Endothelial cell of umbilical vein (primary cell): ENCODE results near the gene RFX2. TPM values are rescaled to one million over a fixed set of nuclear protein-coding genes. Genes with fewer than 3 reads are reported as not detected.

Experiments used
- BruUV-seq: library from RNA; stranded (reverse); fragments of 400-500 nt; replicated peaks from 2 replicates; lab custom pipeline; 2021; lab: Mats Ljungman, UMichigan
- CTCF ChIA-PET: fragments of 300-600, 350-600 bp; sonication (Branson Sonifier 250); formaldehyde crosslinking; loops from one replicate; lab custom pipeline; 2021; ENCODE audit warnings: antibody characterized with exemption, inconsistent platforms; lab: Charles Lee
- POLR2A ChIA-PET: fragments of 300-600, 350-600 bp; sonication (Branson Sonifier 250); formaldehyde crosslinking; loops from one replicate; lab custom pipeline; 2021; ENCODE audit warnings: antibody characterized with exemption, inconsistent platforms; lab: Charles Lee
- DNase-seq: peaks from one replicate; pipeline ENCODE4 v3.0.0-alpha.2; 2011; ENCODE audit warnings: low read depth, low spot score
- FAIRE-seq: peaks from 2 replicates; lab custom pipeline; 2011; peaks lifted over from hg19 to GRCh38; lab: Jason Lieb, UNC
- H2AFZ ChIP-seq: 2 replicates; pipeline ENCODE4 v1.6.0; 2012; ENCODE audit warnings: low read depth, low read length, control low read depth, inconsistent platforms
- H3K27ac ChIP-seq: 2 replicates; pipeline ENCODE4 v1.5.1; 2011; ENCODE audit warnings: low read depth, mild to moderate bottlenecking, control low read depth, low read length, moderate library complexity; ENCODE audit not compliant: insufficient read depth
- H3K27me3 ChIP-seq, 2 experiments: 2 replicates each; pipeline versions ENCODE4 v1.6.0 to v1.6.1; 2011; ENCODE audit warnings: low read length in 2 of 2, mixed read lengths in 1 of 2; ENCODE audit not compliant: control insufficient read depth in 2 of 2, insufficient read depth in 2 of 2
- H3K36me3 ChIP-seq, 2 experiments: 2 replicates in 1 of 2; 3 replicates in 1 of 2; pipeline ENCODE4 v1.5.1; 2011; ENCODE audit warnings: low read length in 2 of 2, mild to moderate bottlenecking in 1 of 2, moderate library complexity in 1 of 2; ENCODE audit not compliant: control insufficient read depth in 2 of 2, insufficient read depth in 2 of 2; ENCODE audit errors: extremely low read depth in 1 of 2
- H3K4me1 ChIP-seq: 3 replicates; pipeline ENCODE4 v1.5.1; 2011; ENCODE audit warnings: mild to moderate bottlenecking, low read length; ENCODE audit not compliant: control insufficient read depth, insufficient read depth; ENCODE audit errors: extremely low read depth
- H3K4me2 ChIP-seq: 2 replicates; pipeline ENCODE4 v1.6.1; 2011; ENCODE audit warnings: low read length, control low read depth, mixed read lengths; ENCODE audit not compliant: insufficient read depth
- H3K4me3 ChIP-seq, 3 experiments: fragments of 200-600 bp in 1 of 3; sonication (generic), shearing (Covaris generic) in 1 of 3; replicated peaks in 1 of 3; 2 replicates each; pipeline ENCODE4 v1.5.1; 2011 to 2016; ENCODE audit warnings: control low read depth in 3 of 3, low read length in 3 of 3, mild to moderate bottlenecking in 2 of 3, inconsistent platforms in 1 of 3, low read depth in 1 of 3, moderate library complexity in 1 of 3; ENCODE audit not compliant: insufficient read depth in 1 of 3
- H3K79me2 ChIP-seq: 2 replicates; pipeline ENCODE4 v1.6.0; 2012; ENCODE audit warnings: low read length, inconsistent platforms; ENCODE audit not compliant: control insufficient read depth, insufficient read depth
- H3K9ac ChIP-seq: replicated peaks from 2 replicates; pipeline ENCODE3; 2011; ENCODE audit warnings: low read length, control low read depth; ENCODE audit not compliant: insufficient read depth; ENCODE audit errors: extremely low read depth
- H3K9me1 ChIP-seq: replicated peaks from 3 replicates; pipeline ENCODE4 v1.6.0; 2011; ENCODE audit warnings: mild to moderate bottlenecking, low read length; ENCODE audit not compliant: control insufficient read depth, insufficient read depth; ENCODE audit errors: extremely low read depth
- H3K9me3 ChIP-seq: replicated peaks from 2 replicates; pipeline ENCODE4 v1.5.1; 2012; ENCODE audit warnings: low read length, inconsistent platforms; ENCODE audit not compliant: control insufficient read depth, insufficient read depth
- H4K20me1 ChIP-seq: replicated peaks from 2 replicates; pipeline ENCODE3; 2011; ENCODE audit warnings: mild to moderate bottlenecking, low read length; ENCODE audit not compliant: control insufficient read depth, insufficient read depth; ENCODE audit errors: extremely low read depth
- CTCF ChIP-seq, 2 donors: IDR thresholded peaks; 1 replicate in 1 of 2; 2 replicates in 1 of 2; pipeline ENCODE4 v1.5.1; 2011; ENCODE audit warnings: low read length in 2 of 2, mild to moderate bottlenecking in 2 of 2, moderate library complexity in 2 of 2, control low read depth in 1 of 2, inconsistent platforms in 1 of 2, low read depth in 1 of 2; ENCODE audit not compliant: insufficient read depth in 1 of 2; ENCODE audit errors: extremely low read depth in 1 of 2
- EZH2 ChIP-seq: IDR thresholded peaks from 2 replicates; pipeline ENCODE4 v1.6.1; 2012; ENCODE audit warnings: borderline replicate concordance, low read depth, mild to moderate bottlenecking, moderate library complexity, low read length, inconsistent platforms; ENCODE audit not compliant: severe bottlenecking
- FOS ChIP-seq: IDR thresholded peaks from 2 replicates; pipeline ENCODE4 v1.6.1; 2011; ENCODE audit warnings: mild to moderate bottlenecking, low read length, moderate library complexity, borderline replicate concordance; ENCODE audit not compliant: insufficient read depth
- GATA2 ChIP-seq: IDR thresholded peaks from 2 replicates; pipeline ENCODE4 v1.7.0; 2011; ENCODE audit warnings: low read depth, mild to moderate bottlenecking, moderate library complexity, mixed read lengths, low read length; ENCODE audit not compliant: insufficient read length, insufficient read depth
- JUN ChIP-seq: IDR thresholded peaks from 2 replicates; pipeline ENCODE4 v1.6.1; 2011; ENCODE audit warnings: borderline replicate concordance, low read depth; ENCODE audit not compliant: insufficient read length, insufficient read depth
- MYC ChIP-seq: IDR thresholded peaks from one replicate; pipeline ENCODE4 v1.6.1; 2011; ENCODE audit warnings: mild to moderate bottlenecking, low read depth, low read length
- POLR2A ChIP-seq: IDR thresholded peaks from 2 replicates; pipeline ENCODE4 v1.6.1; 2012; ENCODE audit warnings: low read depth, mild to moderate bottlenecking, control low read depth, low read length
- POLR2AphosphoS5 ChIP-seq: IDR thresholded peaks from 2 replicates; pipeline ENCODE4 v1.6.1; 2012; ENCODE audit warnings: low read depth, mild to moderate bottlenecking, control low read depth, low read length, moderate library complexity; ENCODE audit not compliant: insufficient read depth
- dilution Hi-C: fragments of 300-500 bp; cut with MboI; formaldehyde crosslinking; loops from one replicate; pipeline ENCODE4 v1.15.0; 2019; ENCODE audit warnings: low sequenced_read_pairs; ENCODE audit not compliant: extremely low pct_ligation_motif_present
- intact Hi-C: fragments of 100-400 bp; cut with micrococcal nuclease; formaldehyde crosslinking; loops from one replicate; pipeline ENCODE4 v1.10.0; 2022
- polyA plus RNA-seq, 4 experiments: library from polyadenylated mRNA; depleted of rRNA in 3 of 4; stranded (reverse) in 3 of 4; unstranded in 1 of 4; fragments of >200 nt; gene quantifications; 2 replicates each; pipeline versions ENCODE4 v1.2.1 to v1.2.3, GENCODE V29; 2011 to 2012; ENCODE audit warnings: missing spikeins in 1 of 4
- total RNA-seq: library from RNA; stranded (reverse); gene quantifications from 2 replicates; pipeline ENCODE4 v1.2.3, GENCODE V29; 2021
- TF ChIP-seq, protein P1 (sequence below): IDR thresholded peaks from 2 replicates; pipeline ENCODE4 v1.6.1; 2011; ENCODE audit not compliant: insufficient read depth, insufficient read length

The RFX2 gene
- total and polyA plus RNA-seq, 2 donors (not counting 3 experiments of a cell fraction or from before 2014, with no cell fraction given): 16.1 to 19.0 TPM

GRCh38 chr19:6103217-6103644 is 7.1 kb downstream of the RFX2 start:
- Histone ChIP-seq H3K9ac (peak overlapping the region; percentile 74), H3K36me3 (no peaks in the 10 kb centered on the region), H3K27me3 (no peaks in the 10 kb centered on the region), H3K79me2 (peaks cover 34% of the 10 kb centered on the region), H3K9me1 (no peaks in the 10 kb centered on the region), H4K20me1 (no peaks in the 10 kb centered on the region), H3K4me3 (no peak overlapping the region), H3K9me3 (no peaks in the 10 kb centered on the region), H3K4me1 (peaks cover 50% of the 10 kb centered on the region), H3K4me2 (peak overlapping the region; percentile 55), H2AFZ (no peak overlapping the region), H3K27ac (peak overlapping the region; percentile 76)
- peak; percentile 38 for TF ChIP-seq FOS
- TF ChIP-seq GATA2: peak; percentile 37
- TF ChIP-seq POLR2AphosphoS5: peak; percentile 78
- TF ChIP-seq CTCF (IDR thresholded peaks at IDR 0.05; ENCODE audit: extremely low read depth in 1 of 2, insufficient read depth in 1 of 2, low read depth in 1 of 2, low read length in 2 of 2): no peak
- TF ChIP-seq, protein P1, sequence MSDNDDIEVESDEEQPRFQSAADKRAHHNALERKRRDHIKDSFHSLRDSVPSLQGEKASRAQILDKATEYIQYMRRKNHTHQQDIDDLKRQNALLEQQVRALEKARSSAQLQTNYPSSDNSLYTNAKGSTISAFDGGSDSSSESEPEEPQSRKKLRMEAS: no peak
- TF ChIP-seq EZH2: no peak
- TF ChIP-seq MYC: no peak
- peak; percentile 29 for TF ChIP-seq JUN
- TF ChIP-seq POLR2A: peak; percentile 77
- BruUV-seq: no TSS peak
- POLR2A ChIA-PET: interaction anchor here (1.6 kb wide), 1 partner anchor 41 kb away, joined by 4 read pairs; no protein-coding TSS in a partner anchor
- FAIRE-seq (peak; percentile 88), DNase-seq (peak; percentile 98)
- CTCF ChIA-PET: interaction anchor here (1.2 to 3.2 kb wide), 5 partner anchors 10 to 41 kb away, joined by 4 to 13 read pairs (median 7); no protein-coding TSS in a partner anchor
- dilution Hi-C loops (no loop called here), intact Hi-C loops (loop anchor here (1.0 to 5.0 kb wide), 4 partner anchors 37 to 126 kb away; partner anchors contain the start of gene RANBP3)
